GM12878 (cell line): ENCODE data around the gene AMOTL1.

ENCODE experiments used
- EGR1 ChIP-seq, 2 experiments: IDR thresholded peaks; 1 replicate in 1 of 2; 2 replicates in 1 of 2; pipeline ENCODE4 v1.6.1; 2011 to 2012; ENCODE audit warnings: low read depth in 2 of 2, low read length in 2 of 2, borderline replicate concordance in 1 of 2, mild to moderate bottlenecking in 1 of 2, moderate library complexity in 1 of 2
- GATAD2B ChIP-seq: fragments of 450-650 bp; conservative IDR thresholded peaks from 2 replicates; pipeline ENCODE4 v1.6.1; 2017; ENCODE audit warnings: low read depth, mild to moderate bottlenecking, moderate library complexity
- KDM1A ChIP-seq: fragments of 200-600 bp; sonication (generic); IDR thresholded peaks from 2 replicates; pipeline ENCODE4 v1.6.1; 2016; ENCODE audit warnings: borderline replicate concordance
- NR2F1 ChIP-seq: fragments of 450-650 bp; conservative IDR thresholded peaks from 2 replicates; pipeline ENCODE4 v1.6.1; 2017; ENCODE audit warnings: mild to moderate bottlenecking
- POLR2A ChIP-seq: IDR thresholded peaks from 2 replicates; pipeline ENCODE4 v1.6.1; 2011; ENCODE audit warnings: low read depth, mild to moderate bottlenecking, low read length
- RCOR1 ChIP-seq: conservative IDR thresholded peaks from 2 replicates; pipeline ENCODE4 v1.6.1; 2012; ENCODE audit warnings: low read depth, low read length, improper control_type of control experiment
- SMAD1 ChIP-seq: fragments of 450-650 bp; IDR thresholded peaks from 2 replicates; pipeline ENCODE4 v1.6.1; 2018; ENCODE audit warnings: mild to moderate bottlenecking, low read depth; ENCODE audit not compliant: partially characterized antibody
- SP1 ChIP-seq: IDR thresholded peaks from one replicate; pipeline ENCODE4 v1.6.1; 2011; ENCODE audit warnings: low read depth, low read length
- USF2 ChIP-seq: IDR thresholded peaks from 2 replicates; pipeline ENCODE4 v1.6.1; 2011; ENCODE audit warnings: low read depth, low read length, improper control_type of control experiment, borderline replicate concordance
- TF ChIP-seq, protein P1 (sequence below), 3 experiments: IDR thresholded peaks in 2 of 3; conservative IDR thresholded peaks in 1 of 3; 2 replicates each; pipeline ENCODE4 v1.5.1; 2011; ENCODE audit warnings: low read depth in 3 of 3, low read length in 3 of 3, mild to moderate bottlenecking in 3 of 3, control low read depth in 2 of 3, moderate library complexity in 2 of 3, inconsistent platforms in 1 of 3, mixed read lengths in 1 of 3; ENCODE audit not compliant: control insufficient read depth in 2 of 3, insufficient read depth in 1 of 3; ENCODE audit errors: extremely low read depth in 1 of 3
- TF ChIP-seq, protein P2 (sequence below): fragments of 450-650 bp; formaldehyde crosslinking; IDR thresholded peaks from 2 replicates; pipeline ENCODE4 v1.5.0; 2022; ENCODE audit warnings: mild to moderate bottlenecking, missing genetic modification characterization

- TF ChIP-seq RCOR1 (no peak), GATAD2B (no peak), EGR1 (IDR thresholded peaks at IDR 0.05; ENCODE audit: borderline replicate concordance in 1 of 2, low read depth in 2 of 2, low read length in 2 of 2) (no peak), POLR2A (no peak), SMAD1 (no peak), KDM1A (no peak), NR2F1 (no peak), USF2 (no peak), SP1 (no peak)
- TF ChIP-seq, protein P1, sequence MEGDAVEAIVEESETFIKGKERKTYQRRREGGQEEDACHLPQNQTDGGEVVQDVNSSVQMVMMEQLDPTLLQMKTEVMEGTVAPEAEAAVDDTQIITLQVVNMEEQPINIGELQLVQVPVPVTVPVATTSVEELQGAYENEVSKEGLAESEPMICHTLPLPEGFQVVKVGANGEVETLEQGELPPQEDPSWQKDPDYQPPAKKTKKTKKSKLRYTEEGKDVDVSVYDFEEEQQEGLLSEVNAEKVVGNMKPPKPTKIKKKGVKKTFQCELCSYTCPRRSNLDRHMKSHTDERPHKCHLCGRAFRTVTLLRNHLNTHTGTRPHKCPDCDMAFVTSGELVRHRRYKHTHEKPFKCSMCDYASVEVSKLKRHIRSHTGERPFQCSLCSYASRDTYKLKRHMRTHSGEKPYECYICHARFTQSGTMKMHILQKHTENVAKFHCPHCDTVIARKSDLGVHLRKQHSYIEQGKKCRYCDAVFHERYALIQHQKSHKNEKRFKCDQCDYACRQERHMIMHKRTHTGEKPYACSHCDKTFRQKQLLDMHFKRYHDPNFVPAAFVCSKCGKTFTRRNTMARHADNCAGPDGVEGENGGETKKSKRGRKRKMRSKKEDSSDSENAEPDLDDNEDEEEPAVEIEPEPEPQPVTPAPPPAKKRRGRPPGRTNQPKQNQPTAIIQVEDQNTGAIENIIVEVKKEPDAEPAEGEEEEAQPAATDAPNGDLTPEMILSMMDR (IDR thresholded peaks at IDR 0.05 in 2 of 3, conservative IDR thresholded peaks at IDR 0.05 in 1 of 3; ENCODE audit: control insufficient read depth in 2 of 3, extremely low read depth in 1 of 3, insufficient read depth in 1 of 3, low read depth in 3 of 3, low read length in 3 of 3) = no peak
- TF ChIP-seq, protein P2, sequence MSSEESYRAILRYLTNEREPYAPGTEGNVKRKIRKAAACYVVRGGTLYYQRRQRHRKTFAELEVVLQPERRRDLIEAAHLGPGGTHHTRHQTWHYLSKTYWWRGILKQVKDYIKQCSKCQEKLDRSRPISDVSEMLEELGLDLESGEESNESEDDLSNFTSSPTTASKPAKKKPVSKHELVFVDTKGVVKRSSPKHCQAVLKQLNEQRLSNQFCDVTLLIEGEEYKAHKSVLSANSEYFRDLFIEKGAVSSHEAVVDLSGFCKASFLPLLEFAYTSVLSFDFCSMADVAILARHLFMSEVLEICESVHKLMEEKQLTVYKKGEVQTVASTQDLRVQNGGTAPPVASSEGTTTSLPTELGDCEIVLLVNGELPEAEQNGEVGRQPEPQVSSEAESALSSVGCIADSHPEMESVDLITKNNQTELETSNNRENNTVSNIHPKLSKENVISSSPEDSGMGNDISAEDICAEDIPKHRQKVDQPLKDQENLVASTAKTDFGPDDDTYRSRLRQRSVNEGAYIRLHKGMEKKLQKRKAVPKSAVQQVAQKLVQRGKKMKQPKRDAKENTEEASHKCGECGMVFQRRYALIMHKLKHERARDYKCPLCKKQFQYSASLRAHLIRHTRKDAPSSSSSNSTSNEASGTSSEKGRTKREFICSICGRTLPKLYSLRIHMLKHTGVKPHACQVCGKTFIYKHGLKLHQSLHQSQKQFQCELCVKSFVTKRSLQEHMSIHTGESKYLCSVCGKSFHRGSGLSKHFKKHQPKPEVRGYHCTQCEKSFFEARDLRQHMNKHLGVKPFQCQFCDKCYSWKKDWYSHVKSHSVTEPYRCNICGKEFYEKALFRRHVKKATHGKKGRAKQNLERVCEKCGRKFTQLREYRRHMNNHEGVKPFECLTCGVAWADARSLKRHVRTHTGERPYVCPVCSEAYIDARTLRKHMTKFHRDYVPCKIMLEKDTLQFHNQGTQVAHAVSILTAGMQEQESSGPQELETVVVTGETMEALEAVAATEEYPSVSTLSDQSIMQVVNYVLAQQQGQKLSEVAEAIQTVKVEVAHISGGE (CRISPR knock-in tag) = no peak
Observed at GRCh38 chr11:94759522-94759921, 8.6 kb upstream of the AMOTL1 start.
